ENCODE results near the gene MCTP2.

The MCTP2 gene

GRCh38 chr15:94351031-94351535, 119.7 kb downstream of the MCTP2 start:
- no peak for DNase-seq
- Histone ChIP-seq H3K4me3 (ENCODE audit: low read depth, low read length) (no peak overlapping the region), H3K36me3 (no peaks in the 10 kb centered on the region), H3K27ac (no peak overlapping the region), H3K27me3 (ENCODE audit: insufficient read depth, low read depth, severe bottlenecking) (peaks cover 63% of the 10 kb centered on the region), H3K9me3 (ENCODE audit: severe bottlenecking) (no peaks in the 10 kb centered on the region)
- TF ChIP-seq CTCF (IDR thresholded peaks at IDR 0.05; ENCODE audit: low read depth, low read length), result no peak

- Histone ChIP-seq H3K27me3 (ENCODE audit: insufficient read depth, low read depth, severe bottlenecking) (peaks cover 68% of the 10 kb centered on the region), H3K4me3 (ENCODE audit: low read depth, low read length) (no peak overlapping the region), H3K9me3 (ENCODE audit: severe bottlenecking) (no peaks in the 10 kb centered on the region), H3K36me3 (no peaks in the 10 kb centered on the region), H3K27ac (no peak overlapping the region)
- no peak for DNase-seq
- TF ChIP-seq CTCF (IDR thresholded peaks at IDR 0.05; ENCODE audit: low read depth, low read length), result no peak
Measured at GRCh38 chr15:94352636-94353487, 121.5 kb downstream of the MCTP2 start.

- no peaks in the 10 kb centered on the region for H3K36me3 ChIP-seq
- no peak overlapping the region for H3K27ac ChIP-seq
- H3K27me3 ChIP-seq (ENCODE audit: insufficient read depth, low read depth, severe bottlenecking), result peaks cover 70% of the 10 kb centered on the region
- no peak overlapping the region for H3K4me3 ChIP-seq (ENCODE audit: low read depth, low read length)
- no peaks in the 10 kb centered on the region for H3K9me3 ChIP-seq (ENCODE audit: severe bottlenecking)
- TF ChIP-seq CTCF (IDR thresholded peaks at IDR 0.05; ENCODE audit: low read depth, low read length), result no peak
- DNase-seq, result no peak
Measured at GRCh38 chr15:94353488-94353820, 122.1 kb downstream of the MCTP2 start.

GRCh38 chr15:94354655-94355054, 123.3 kb downstream of the MCTP2 start:
- no peak for DNase-seq
- Histone ChIP-seq H3K27me3 (ENCODE audit: insufficient read depth, low read depth, severe bottlenecking) (peaks cover 72% of the 10 kb centered on the region), H3K9me3 (ENCODE audit: severe bottlenecking) (no peaks in the 10 kb centered on the region), H3K27ac (no peak overlapping the region), H3K36me3 (no peaks in the 10 kb centered on the region), H3K4me3 (ENCODE audit: low read depth, low read length) (no peak overlapping the region)
- no peak for TF ChIP-seq CTCF (IDR thresholded peaks at IDR 0.05; ENCODE audit: low read depth, low read length)

GRCh38 chr15:94359716-94360115, 128.4 kb downstream of the MCTP2 start:
- no peak overlapping the region for H3K4me3 ChIP-seq (ENCODE audit: low read depth, low read length)
- DNase-seq, result no peak
- no peak for TF ChIP-seq CTCF (IDR thresholded peaks at IDR 0.05; ENCODE audit: low read depth, low read length)
- no peaks in the 10 kb centered on the region for H3K36me3 ChIP-seq
- no peak overlapping the region for H3K27ac ChIP-seq
- H3K9me3 ChIP-seq (ENCODE audit: severe bottlenecking), result no peaks in the 10 kb centered on the region
- peaks cover 68% of the 10 kb centered on the region for H3K27me3 ChIP-seq (ENCODE audit: insufficient read depth, low read depth, severe bottlenecking)

Data from WERI-Rb-1 (cell line).